ENCODE data around the gene ESYT3. TPM values are rescaled to one million over a fixed set of nuclear protein-coding genes. Genes with fewer than 3 reads are reported as not detected.
A peak's percentile ranks its signal among the peaks of the same experiment; 100 is the strongest.

The ESYT3 gene
- total RNA-seq, 1 experiment from 2014 or later: 6.3 TPM

DNA sequence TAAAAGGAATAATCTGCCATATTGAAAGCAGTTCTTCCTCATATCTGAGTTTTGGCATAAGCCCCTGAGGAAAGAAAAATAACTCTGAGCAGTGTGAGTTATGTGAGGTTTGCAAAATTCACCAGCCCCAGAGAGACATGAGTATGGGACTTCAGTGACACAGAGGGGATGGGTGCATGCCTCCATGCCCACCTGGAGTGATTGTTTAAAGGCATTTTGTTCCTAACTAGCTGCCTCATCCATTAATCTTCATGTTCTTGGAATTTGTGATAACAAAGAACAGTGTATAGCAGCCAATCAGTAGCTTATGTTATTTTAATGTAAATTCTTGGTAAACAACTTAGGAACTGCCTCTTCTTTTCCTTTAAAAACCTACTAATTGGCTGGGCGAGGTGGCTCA lies 11.1 kb upstream of the ESYT3 start:
- no CpG with 5 or more reads among the region's 1 CpG for WGBS (ENCODE audit: extremely low coverage, insufficient read length, low lambda C conversion rate)
- H3K9ac ChIP-seq (ENCODE audit: extremely low read depth, insufficient read length, low read length): no peak overlapping the region
- no peak overlapping the region for H3K4me3 Mint-ChIP-seq

More for the DNA sequence above, 11.1 kb upstream of the ESYT3 start:
- Mint-ChIP-seq H3K36me3 (ENCODE audit: insufficient read depth in 1 of 3, low read depth in 3 of 3) (peaks cover 6 to 34% (median 8%) of the 10 kb centered on the region in 3 experiments), H3K9me3 (peaks cover 18 to 22% of the 10 kb centered on the region in 2 experiments; a peak in 4 of 5 replicates), H3K27me3 (ENCODE audit: low read depth) (no peaks in the 10 kb centered on the region; the same call in 1 of the 2 replicates), H3K27ac (peak overlapping the region in 1 of 3 experiments; percentile 64; a peak in 1 of 7 replicates), H3K4me1 (peaks cover 11 to 21% of the 10 kb centered on the region in 2 experiments)
- H3K9me3 ChIP-seq (ENCODE audit: control insufficient read depth, low read depth, low read length): no peaks in the 10 kb centered on the region
- no peak overlapping the region for H2AFZ ChIP-seq (ENCODE audit: low read length)
- H4K5ac ChIP-seq (ENCODE audit: insufficient read length, low read depth, low read length): no peak overlapping the region
- DNase-seq: no peak
- H3K27ac ChIP-seq (ENCODE audit: insufficient read length, low read depth, low read length): no peak overlapping the region
- no peak overlapping the region for H3K14ac ChIP-seq (ENCODE audit: insufficient read depth, low read length)
- no peak overlapping the region for H4K8ac ChIP-seq (replicated peaks; ENCODE audit: insufficient read length, low read depth, low read length)
- TF ChIP-seq, protein P1, sequence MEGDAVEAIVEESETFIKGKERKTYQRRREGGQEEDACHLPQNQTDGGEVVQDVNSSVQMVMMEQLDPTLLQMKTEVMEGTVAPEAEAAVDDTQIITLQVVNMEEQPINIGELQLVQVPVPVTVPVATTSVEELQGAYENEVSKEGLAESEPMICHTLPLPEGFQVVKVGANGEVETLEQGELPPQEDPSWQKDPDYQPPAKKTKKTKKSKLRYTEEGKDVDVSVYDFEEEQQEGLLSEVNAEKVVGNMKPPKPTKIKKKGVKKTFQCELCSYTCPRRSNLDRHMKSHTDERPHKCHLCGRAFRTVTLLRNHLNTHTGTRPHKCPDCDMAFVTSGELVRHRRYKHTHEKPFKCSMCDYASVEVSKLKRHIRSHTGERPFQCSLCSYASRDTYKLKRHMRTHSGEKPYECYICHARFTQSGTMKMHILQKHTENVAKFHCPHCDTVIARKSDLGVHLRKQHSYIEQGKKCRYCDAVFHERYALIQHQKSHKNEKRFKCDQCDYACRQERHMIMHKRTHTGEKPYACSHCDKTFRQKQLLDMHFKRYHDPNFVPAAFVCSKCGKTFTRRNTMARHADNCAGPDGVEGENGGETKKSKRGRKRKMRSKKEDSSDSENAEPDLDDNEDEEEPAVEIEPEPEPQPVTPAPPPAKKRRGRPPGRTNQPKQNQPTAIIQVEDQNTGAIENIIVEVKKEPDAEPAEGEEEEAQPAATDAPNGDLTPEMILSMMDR (conservative IDR thresholded peaks at IDR 0.05): no peak
- H3K18ac ChIP-seq (ENCODE audit: insufficient read length, low read depth, low read length): no peak overlapping the region
- no peak overlapping the region for H3K56ac ChIP-seq (ENCODE audit: insufficient read length, low read depth, low read length)
- H3K4me1 ChIP-seq (ENCODE audit: insufficient read depth, low read length): no peaks in the 10 kb centered on the region
- H2AK5ac ChIP-seq (ENCODE audit: insufficient read length, low read length): no peak overlapping the region
- H4K91ac ChIP-seq (ENCODE audit: insufficient read length, low read depth, low read length): no peak overlapping the region
- H3K27me3 ChIP-seq (ENCODE audit: insufficient read depth, low read length): no peaks in the 10 kb centered on the region
- H3K79me2 ChIP-seq (ENCODE audit: insufficient read depth, low read length): no peaks in the 10 kb centered on the region
- no peak overlapping the region for H2BK15ac ChIP-seq (ENCODE audit: low read depth, low read length)
- H2BK12ac ChIP-seq (ENCODE audit: insufficient read length, low read depth, low read length): no peak overlapping the region
- H2BK5ac ChIP-seq (ENCODE audit: insufficient read length, low read length): no peak overlapping the region
- no peak overlapping the region for H3K4ac ChIP-seq (ENCODE audit: low read depth, low read length)
- H3K4me2 ChIP-seq (ENCODE audit: insufficient read depth, insufficient read length, low read length): no peak overlapping the region
- no peaks in the 10 kb centered on the region for H3K79me1 ChIP-seq (ENCODE audit: insufficient read depth, low read depth, low read length, poor library complexity, severe bottlenecking)
- no peaks in the 10 kb centered on the region for H3K23me2 ChIP-seq (ENCODE audit: insufficient read length, low read depth, low read length, poor library complexity, severe bottlenecking)
- no peak overlapping the region for H2BK20ac ChIP-seq (ENCODE audit: low read depth, low read length, poor library complexity, severe bottlenecking)
- no peak overlapping the region for H3T11ph ChIP-seq (ENCODE audit: low read length)
- no peak overlapping the region for H2BK120ac ChIP-seq (ENCODE audit: low read depth, low read length, poor library complexity, severe bottlenecking)
- H4K20me1 ChIP-seq (ENCODE audit: control insufficient read depth, insufficient read depth, insufficient read length): no peaks in the 10 kb centered on the region
- no peak overlapping the region for H3K23ac ChIP-seq (ENCODE audit: insufficient read length, low read depth, low read length)
